ENCODE data around the gene CACNG8.

CACNG8 gene

DNA sequence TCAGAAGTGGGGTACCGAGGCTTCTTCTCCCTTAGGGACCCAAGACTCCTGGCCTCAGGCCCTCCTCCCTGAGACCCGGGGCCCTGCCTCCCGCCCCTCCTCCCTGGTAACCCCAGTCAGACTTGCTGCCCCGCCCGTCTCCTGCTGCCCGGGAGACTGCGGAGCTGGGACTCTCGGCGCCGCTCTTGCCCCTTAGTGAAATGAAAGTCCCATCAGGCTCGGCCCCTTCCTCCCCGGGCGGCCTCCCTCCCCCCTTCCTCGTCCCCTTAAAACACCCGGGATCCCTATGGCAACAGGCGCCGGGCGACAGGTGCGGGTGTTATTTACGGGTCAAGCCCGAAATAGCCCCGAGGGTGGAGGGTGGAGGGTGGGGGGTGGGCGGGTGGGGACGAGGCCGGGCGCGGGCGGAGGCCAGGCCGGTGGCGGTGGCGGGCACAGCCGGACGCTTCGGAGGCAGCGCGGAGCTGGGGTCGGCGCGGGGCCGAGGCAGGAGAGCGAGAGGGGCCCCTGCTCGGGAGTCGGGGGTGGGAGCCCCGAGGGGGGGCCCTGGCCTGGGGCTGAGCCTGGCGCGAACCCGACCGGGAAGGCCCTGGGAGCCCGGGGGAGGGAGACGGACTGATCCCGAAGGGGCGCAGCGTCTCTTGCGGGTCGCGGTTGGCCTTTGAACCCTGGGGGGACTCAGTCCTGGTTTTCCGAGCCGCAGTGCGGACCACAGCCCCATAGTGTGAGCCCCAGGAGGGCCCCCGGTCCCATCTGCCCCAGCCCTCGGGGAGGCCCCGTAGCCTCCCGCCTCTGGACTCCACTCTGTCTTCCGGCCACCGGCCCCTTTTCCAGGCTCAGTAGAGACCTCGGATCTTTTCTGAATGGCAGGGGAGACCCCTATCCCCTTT lies 28.7 kb downstream of the CACNG8 start, which contains the start of gene CACNG6:
TSS of gene CACNG6 (plus strand) at position 414 of the 890 bp plus-strand sequence. CDS start 1,241 bp downstream, outside the sequence.
- Histone ChIP-seq H2AFZ (ENCODE audit: low read length) (no peak within 1 kb of the TSS), H3K79me2 (ENCODE audit: insufficient read depth, low read length) (no peaks in the 10 kb centered on the region), H3K9me3 (ENCODE audit: insufficient read depth, low read depth, low read length) (no peaks in the 10 kb centered on the region), H3F3A (ENCODE audit: low read depth) (no peaks in the 10 kb centered on the region), H3K9ac (ENCODE audit: low read depth, low read length, poor library complexity, severe bottlenecking) (no peak within 1 kb of the TSS), H4K20me1 (ENCODE audit: insufficient read depth, low read length, poor library complexity, severe bottlenecking) (no peaks in the 10 kb centered on the region), H3K36me3 (ENCODE audit: insufficient read depth, low read length) (no peaks in the 10 kb centered on the region), H3K4me2 (ENCODE audit: low read depth, low read length, poor library complexity, severe bottlenecking) (no peak within 1 kb of the TSS), H3K27me3 (ENCODE audit: insufficient read depth, low read length, poor library complexity, severe bottlenecking) (no peaks in the 10 kb centered on the region), H3K9me2 (replicated peaks; ENCODE audit: low read depth, low read length) (no peaks in the 10 kb centered on the region), H3K4me1 (ENCODE audit: insufficient read depth, low read length, poor library complexity, severe bottlenecking) (no peaks in the 10 kb centered on the region), H3K4me3 (ENCODE audit: low read length, poor library complexity, severe bottlenecking) (no peak within 1 kb of the TSS)
- TF ChIP-seq, protein P1, sequence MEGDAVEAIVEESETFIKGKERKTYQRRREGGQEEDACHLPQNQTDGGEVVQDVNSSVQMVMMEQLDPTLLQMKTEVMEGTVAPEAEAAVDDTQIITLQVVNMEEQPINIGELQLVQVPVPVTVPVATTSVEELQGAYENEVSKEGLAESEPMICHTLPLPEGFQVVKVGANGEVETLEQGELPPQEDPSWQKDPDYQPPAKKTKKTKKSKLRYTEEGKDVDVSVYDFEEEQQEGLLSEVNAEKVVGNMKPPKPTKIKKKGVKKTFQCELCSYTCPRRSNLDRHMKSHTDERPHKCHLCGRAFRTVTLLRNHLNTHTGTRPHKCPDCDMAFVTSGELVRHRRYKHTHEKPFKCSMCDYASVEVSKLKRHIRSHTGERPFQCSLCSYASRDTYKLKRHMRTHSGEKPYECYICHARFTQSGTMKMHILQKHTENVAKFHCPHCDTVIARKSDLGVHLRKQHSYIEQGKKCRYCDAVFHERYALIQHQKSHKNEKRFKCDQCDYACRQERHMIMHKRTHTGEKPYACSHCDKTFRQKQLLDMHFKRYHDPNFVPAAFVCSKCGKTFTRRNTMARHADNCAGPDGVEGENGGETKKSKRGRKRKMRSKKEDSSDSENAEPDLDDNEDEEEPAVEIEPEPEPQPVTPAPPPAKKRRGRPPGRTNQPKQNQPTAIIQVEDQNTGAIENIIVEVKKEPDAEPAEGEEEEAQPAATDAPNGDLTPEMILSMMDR (conservative IDR thresholded peaks at IDR 0.05; ENCODE audit: low read length), result no peak
- TF ChIP-seq EZH2phosphoT487 (IDR thresholded peaks at IDR 0.05; ENCODE audit: borderline replicate concordance), result no peak

DNA sequence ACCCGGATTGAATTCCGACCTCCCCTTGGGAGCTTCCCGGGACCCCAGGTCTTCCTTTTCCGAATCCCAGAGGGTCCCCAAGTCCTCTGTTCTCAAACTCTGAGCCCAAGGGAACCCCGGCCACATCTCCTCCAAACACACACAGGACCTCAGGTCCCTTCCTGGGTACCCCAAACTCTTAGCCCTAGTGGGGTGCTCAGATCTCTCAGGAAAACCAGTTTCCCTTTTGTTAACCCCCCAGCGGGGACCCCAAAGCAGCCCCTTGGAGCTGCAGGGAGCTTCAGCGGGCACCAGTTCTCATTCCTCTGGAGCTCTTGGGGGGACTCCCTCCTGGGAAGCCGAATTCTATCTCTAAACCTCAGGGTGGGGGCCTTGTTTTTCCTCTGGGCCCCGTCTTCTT lies 29.5 kb downstream of the CACNG8 start:
- H3K4me3 ChIP-seq (ENCODE audit: low read length, poor library complexity, severe bottlenecking), result no peak overlapping the region
- TF ChIP-seq, protein P1 (conservative IDR thresholded peaks at IDR 0.05; ENCODE audit: low read length), result no peak
- no peak for TF ChIP-seq EZH2phosphoT487 (IDR thresholded peaks at IDR 0.05; ENCODE audit: borderline replicate concordance)
- H3K4me1 ChIP-seq (ENCODE audit: insufficient read depth, low read length, poor library complexity, severe bottlenecking), result no peaks in the 10 kb centered on the region
- no peaks in the 10 kb centered on the region for H3K36me3 ChIP-seq (ENCODE audit: insufficient read depth, low read length)
- H3K27me3 ChIP-seq (ENCODE audit: insufficient read depth, low read length, poor library complexity, severe bottlenecking), result no peaks in the 10 kb centered on the region
- no peaks in the 10 kb centered on the region for H3K79me2 ChIP-seq (ENCODE audit: insufficient read depth, low read length)
- H3K9me2 ChIP-seq (replicated peaks; ENCODE audit: low read depth, low read length), result no peaks in the 10 kb centered on the region
- no peak overlapping the region for H3K9ac ChIP-seq (ENCODE audit: low read depth, low read length, poor library complexity, severe bottlenecking)
- no peaks in the 10 kb centered on the region for H3F3A ChIP-seq (ENCODE audit: low read depth)
- H3K9me3 ChIP-seq (ENCODE audit: insufficient read depth, low read depth, low read length), result no peaks in the 10 kb centered on the region
- H3K4me2 ChIP-seq (ENCODE audit: low read depth, low read length, poor library complexity, severe bottlenecking), result no peak overlapping the region
- no peaks in the 10 kb centered on the region for H4K20me1 ChIP-seq (ENCODE audit: insufficient read depth, low read length, poor library complexity, severe bottlenecking)
- no peak overlapping the region for H2AFZ ChIP-seq (ENCODE audit: low read length)

DNA sequence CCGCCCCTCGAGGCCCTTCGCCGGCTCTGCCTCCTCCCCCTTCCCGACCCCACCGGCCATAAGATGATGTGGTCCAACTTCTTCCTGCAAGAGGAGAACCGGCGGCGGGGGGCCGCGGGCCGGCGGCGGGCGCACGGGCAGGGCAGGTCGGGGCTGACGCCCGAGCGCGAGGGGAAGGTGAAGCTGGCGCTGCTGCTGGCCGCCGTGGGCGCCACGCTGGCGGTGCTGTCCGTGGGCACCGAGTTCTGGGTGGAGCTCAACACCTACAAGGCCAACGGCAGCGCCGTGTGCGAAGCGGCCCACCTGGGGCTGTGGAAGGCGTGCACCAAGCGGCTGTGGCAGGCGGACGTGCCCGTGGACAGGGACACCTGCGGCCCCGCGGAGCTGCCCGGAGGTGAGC lies 30.1 kb downstream of the CACNG8 start:
- Histone ChIP-seq H3K9ac (ENCODE audit: low read depth, low read length, poor library complexity, severe bottlenecking) (no peak overlapping the region), H3K4me3 (ENCODE audit: low read length, poor library complexity, severe bottlenecking) (no peak overlapping the region), H3K27me3 (ENCODE audit: insufficient read depth, low read length, poor library complexity, severe bottlenecking) (no peaks in the 10 kb centered on the region), H3K9me3 (ENCODE audit: insufficient read depth, low read depth, low read length) (no peaks in the 10 kb centered on the region), H3K4me2 (ENCODE audit: low read depth, low read length, poor library complexity, severe bottlenecking) (no peak overlapping the region), H3K9me2 (replicated peaks; ENCODE audit: low read depth, low read length) (no peaks in the 10 kb centered on the region), H2AFZ (ENCODE audit: low read length) (no peak overlapping the region), H3K79me2 (ENCODE audit: insufficient read depth, low read length) (no peaks in the 10 kb centered on the region), H3F3A (ENCODE audit: low read depth) (no peaks in the 10 kb centered on the region), H3K36me3 (ENCODE audit: insufficient read depth, low read length) (no peaks in the 10 kb centered on the region), H3K4me1 (ENCODE audit: insufficient read depth, low read length, poor library complexity, severe bottlenecking) (no peaks in the 10 kb centered on the region), H4K20me1 (ENCODE audit: insufficient read depth, low read length, poor library complexity, severe bottlenecking) (no peaks in the 10 kb centered on the region)
- no peak for TF ChIP-seq EZH2phosphoT487 (IDR thresholded peaks at IDR 0.05; ENCODE audit: borderline replicate concordance)
- TF ChIP-seq, protein P1 (conservative IDR thresholded peaks at IDR 0.05; ENCODE audit: low read length), result no peak

All from Loucy (cell line).